ENCODE results near the gene SLCO4A1.

DNA sequence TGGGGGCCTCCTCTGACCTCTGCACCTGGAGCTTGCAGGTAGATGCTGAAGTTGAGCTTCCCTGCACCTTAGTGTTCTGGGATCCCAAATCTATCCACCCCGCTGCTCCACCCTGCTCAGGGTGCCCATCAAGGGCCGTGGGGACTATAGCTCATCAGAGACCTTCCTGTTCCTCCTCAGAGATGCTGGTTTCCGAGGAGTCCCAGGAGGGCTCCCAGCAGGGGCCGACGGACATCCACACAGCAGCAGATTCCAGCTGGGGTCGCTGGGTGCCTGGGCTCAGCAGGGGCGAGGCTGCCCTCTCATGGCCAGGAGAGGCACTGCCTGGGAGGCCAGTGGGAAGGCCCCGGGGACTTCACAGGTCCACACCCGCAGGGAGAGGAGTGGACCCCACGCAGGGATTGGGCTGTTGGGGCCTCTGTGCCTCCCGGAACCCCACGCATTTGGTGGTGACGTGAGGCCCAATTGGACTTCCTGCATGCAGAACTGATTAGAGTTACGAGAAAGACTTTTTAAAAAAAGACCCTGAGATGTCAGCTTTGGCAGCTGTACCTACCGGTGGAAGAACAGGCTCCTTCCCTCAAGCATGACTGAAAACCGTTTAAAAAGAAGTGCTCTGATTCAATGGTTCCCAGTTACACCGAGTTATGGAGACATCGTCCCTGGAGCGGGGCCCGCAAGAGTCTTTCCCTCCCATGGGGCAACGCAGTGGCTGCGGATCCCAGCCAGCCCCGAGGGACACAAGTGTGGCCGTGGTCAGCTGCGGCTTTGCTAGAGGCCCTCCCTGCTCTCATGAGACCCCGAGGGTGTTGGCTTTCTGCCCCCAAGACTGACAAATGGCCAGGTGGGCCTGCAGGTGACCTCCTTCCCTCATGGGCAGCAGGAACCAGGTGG, 25.3 kb upstream of the SLCO4A1 start:
- TF ChIP-seq, protein P1, sequence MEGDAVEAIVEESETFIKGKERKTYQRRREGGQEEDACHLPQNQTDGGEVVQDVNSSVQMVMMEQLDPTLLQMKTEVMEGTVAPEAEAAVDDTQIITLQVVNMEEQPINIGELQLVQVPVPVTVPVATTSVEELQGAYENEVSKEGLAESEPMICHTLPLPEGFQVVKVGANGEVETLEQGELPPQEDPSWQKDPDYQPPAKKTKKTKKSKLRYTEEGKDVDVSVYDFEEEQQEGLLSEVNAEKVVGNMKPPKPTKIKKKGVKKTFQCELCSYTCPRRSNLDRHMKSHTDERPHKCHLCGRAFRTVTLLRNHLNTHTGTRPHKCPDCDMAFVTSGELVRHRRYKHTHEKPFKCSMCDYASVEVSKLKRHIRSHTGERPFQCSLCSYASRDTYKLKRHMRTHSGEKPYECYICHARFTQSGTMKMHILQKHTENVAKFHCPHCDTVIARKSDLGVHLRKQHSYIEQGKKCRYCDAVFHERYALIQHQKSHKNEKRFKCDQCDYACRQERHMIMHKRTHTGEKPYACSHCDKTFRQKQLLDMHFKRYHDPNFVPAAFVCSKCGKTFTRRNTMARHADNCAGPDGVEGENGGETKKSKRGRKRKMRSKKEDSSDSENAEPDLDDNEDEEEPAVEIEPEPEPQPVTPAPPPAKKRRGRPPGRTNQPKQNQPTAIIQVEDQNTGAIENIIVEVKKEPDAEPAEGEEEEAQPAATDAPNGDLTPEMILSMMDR (IDR thresholded peaks at IDR 0.05): peak; percentile 92 to 95 (median 94)
- no peak for TF ChIP-seq POLR2A (IDR thresholded peaks at IDR 0.05)

Data from uterus (tissue), 2 donors.